Measurements from ENCODE around the gene CCDC86.

The CCDC86 gene

GRCh38 chr11:60831501-60832079, 10.3 kb upstream of the CCDC86 start:
- no peak for DNase-seq (ENCODE audit: low read depth in 2 of 2)

- DNase-seq (ENCODE audit: low read depth in 2 of 2) = no peak
Measured at GRCh38 chr11:60834742-60835533, 7.0 kb upstream of the CCDC86 start.

GRCh38 chr11:60835534-60835846, 6.4 kb upstream of the CCDC86 start:
- DNase-seq (ENCODE audit: low read depth in 2 of 2) = no peak

- no peak for DNase-seq (ENCODE audit: low read depth in 2 of 2)
Measured at GRCh38 chr11:60836866-60837515, 4.9 kb upstream of the CCDC86 start.

GRCh38 chr11:60838132-60838531, 3.8 kb upstream of the CCDC86 start:
- no peak for DNase-seq (ENCODE audit: low read depth in 2 of 2)

GRCh38 chr11:60840470-60841430, 1.2 kb upstream of the CCDC86 start:
- no peak for DNase-seq (ENCODE audit: low read depth in 2 of 2)

- DNase-seq (ENCODE audit: low read depth in 2 of 2) = no peak
Measured at GRCh38 chr11:60842668-60843600, 1.0 kb downstream of the CCDC86 start.

GRCh38 chr11:60844045-60844869, 2.3 kb downstream of the CCDC86 start:
- DNase-seq (ENCODE audit: low read depth in 2 of 2) = no peak

- DNase-seq (ENCODE audit: low read depth in 2 of 2) = no peak
Measured at GRCh38 chr11:60844870-60845221, 2.9 kb downstream of the CCDC86 start.

- no peak for DNase-seq (ENCODE audit: low read depth in 2 of 2)
Measured at GRCh38 chr11:60845338-60845737, 3.4 kb downstream of the CCDC86 start.

GRCh38 chr11:60847281-60847680, 5.4 kb downstream of the CCDC86 start:
- DNase-seq (ENCODE audit: low read depth in 2 of 2) = no peak

GRCh38 chr11:60847896-60848295, 6.0 kb downstream of the CCDC86 start:
- DNase-seq (ENCODE audit: low read depth in 2 of 2) = no peak

- no peak for DNase-seq (ENCODE audit: low read depth in 2 of 2)
Measured at GRCh38 chr11:60848714-60849151, 6.8 kb downstream of the CCDC86 start.

GRCh38 chr11:60849641-60850520, 8.0 kb downstream of the CCDC86 start:
- no peak for DNase-seq (ENCODE audit: low read depth in 2 of 2)

GRCh38 chr11:60851327-60852104, 9.6 kb downstream of the CCDC86 start:
- DNase-seq (ENCODE audit: low read depth in 2 of 2) = no peak

GRCh38 chr11:60852117-60852981, 10.4 kb downstream of the CCDC86 start:
- no peak for DNase-seq (ENCODE audit: low read depth in 2 of 2)
